SK-N-SH treated with all-trans-retinoic acid at 6 μM for 48 hours (cell line): ENCODE measurements around the gene BCO2.

Experiments
- ATAC-seq: fragments of 200-7000 bp; cut with Tn5 transposase; 3 replicates; pipeline ENCODE4 v1.9.1; 2020; ENCODE audit warnings: mild to moderate bottlenecking, moderate library complexity
- ARNTL ChIP-seq: fragments of 450-650 bp; formaldehyde crosslinking; IDR thresholded peaks from 2 replicates; pipeline ENCODE4 v1.5.0; 2020; ENCODE audit warnings: low read depth, mild to moderate bottlenecking, moderate library complexity, borderline replicate concordance
- BACH2 ChIP-seq: fragments of 250-450 bp; sonication (Bioruptor Pico); IDR thresholded peaks from 2 replicates; pipeline ENCODE4 v1.9.0; 2021; ENCODE audit warnings: mild to moderate bottlenecking, borderline replicate concordance
- CSDC2 ChIP-seq: fragments of 250-450 bp; sonication (Bioruptor Pico); IDR thresholded peaks from 2 replicates; pipeline ENCODE4 v1.5.0; 2020; ENCODE audit warnings: mild to moderate bottlenecking, moderate library complexity
- ESRRG ChIP-seq: fragments of 250-450 bp; sonication (Bioruptor Pico); IDR thresholded peaks from 2 replicates; pipeline ENCODE4 v1.6.1; 2021; ENCODE audit warnings: mild to moderate bottlenecking
- GLIS3 ChIP-seq: fragments of 250-450 bp; sonication (Bioruptor Pico); IDR thresholded peaks from 2 replicates; pipeline ENCODE4 v1.5.0; 2020; ENCODE audit warnings: mild to moderate bottlenecking, moderate library complexity
- ISL1 ChIP-seq: fragments of 250-450 bp; sonication (Bioruptor Pico); IDR thresholded peaks from 2 replicates; pipeline ENCODE4 v2.1.2; 2022; ENCODE audit warnings: mild to moderate bottlenecking, moderate library complexity
- OSR1 ChIP-seq: fragments of 250-450 bp; sonication (Bioruptor Pico); IDR thresholded peaks from 2 replicates; pipeline ENCODE4 v1.8.0; 2022; ENCODE audit warnings: moderate library complexity, mild to moderate bottlenecking, inconsistent platforms
- PPARA ChIP-seq: fragments of 250-450 bp; sonication (Bioruptor Pico); IDR thresholded peaks from 2 replicates; pipeline ENCODE4 v1.5.0; 2020; ENCODE audit warnings: mild to moderate bottlenecking, borderline replicate concordance
- RARB ChIP-seq: fragments of 250-450 bp; sonication (Bioruptor Pico); IDR thresholded peaks from 2 replicates; pipeline ENCODE4 v1.8.0; 2021; ENCODE audit warnings: mild to moderate bottlenecking, moderate library complexity
- SNAI2 ChIP-seq: fragments of 250-450 bp; sonication (Bioruptor Pico); IDR thresholded peaks from 2 replicates; pipeline ENCODE4 v1.5.0; 2020; ENCODE audit warnings: mild to moderate bottlenecking, moderate library complexity
- TCF4 ChIP-seq: fragments of 250-450 bp; sonication (Bioruptor Pico); IDR thresholded peaks from 2 replicates; pipeline ENCODE4 v1.8.0; 2021; ENCODE audit warnings: mild to moderate bottlenecking, moderate library complexity, borderline replicate concordance
- TOX ChIP-seq: fragments of 250-450 bp; sonication (Bioruptor Pico); IDR thresholded peaks from 2 replicates; pipeline ENCODE4 v1.8.0; 2021; ENCODE audit warnings: mild to moderate bottlenecking, moderate library complexity, borderline replicate concordance
- TSHZ2 ChIP-seq: fragments of 250-450 bp; sonication (Bioruptor Pico); IDR thresholded peaks from 2 replicates; pipeline ENCODE4 v1.5.0; 2020; ENCODE audit warnings: mild to moderate bottlenecking, moderate library complexity
- ZC3H10 ChIP-seq: fragments of 250-450 bp; sonication (Bioruptor Pico); IDR thresholded peaks from 2 replicates; pipeline ENCODE4 v1.5.1; 2021; ENCODE audit warnings: mild to moderate bottlenecking, moderate library complexity
- ZFP3 ChIP-seq: fragments of 250-450 bp; sonication (Bioruptor Pico); IDR thresholded peaks from 2 replicates; pipeline ENCODE4 v1.5.0; 2020; ENCODE audit warnings: mild to moderate bottlenecking, moderate library complexity
- ZFP30 ChIP-seq: fragments of 450-650 bp; formaldehyde crosslinking; IDR thresholded peaks from 2 replicates; pipeline ENCODE4 v1.5.0; 2022; ENCODE audit warnings: mild to moderate bottlenecking, moderate library complexity
- ZNF565 ChIP-seq: fragments of 450-650 bp; formaldehyde crosslinking; conservative IDR thresholded peaks from 2 replicates; pipeline ENCODE4 v1.5.0; 2020; ENCODE audit warnings: low read depth, mild to moderate bottlenecking, moderate library complexity
- ZNF70 ChIP-seq: fragments of 450-650 bp; formaldehyde crosslinking; IDR thresholded peaks from 2 replicates; pipeline ENCODE4 v1.5.0; 2020; ENCODE audit warnings: mild to moderate bottlenecking, moderate library complexity
- ZNF8 ChIP-seq: fragments of 450-650 bp; formaldehyde crosslinking; IDR thresholded peaks from 2 replicates; pipeline ENCODE4 v1.5.0; 2020; ENCODE audit warnings: mild to moderate bottlenecking, moderate library complexity
- TF ChIP-seq, protein P1 (sequence below): fragments of 250-450 bp; sonication (Bioruptor Pico); IDR thresholded peaks from 2 replicates; pipeline ENCODE4 v1.8.0; 2021; ENCODE audit warnings: low read depth, mild to moderate bottlenecking, moderate library complexity, borderline replicate concordance
- TF ChIP-seq, protein P2 (sequence below): fragments of 250-450 bp; sonication (Bioruptor Pico); IDR thresholded peaks from 2 replicates; pipeline ENCODE4 v1.5.1; 2021; ENCODE audit warnings: mild to moderate bottlenecking, moderate library complexity
- TF ChIP-seq, protein P3 (sequence below): fragments of 250-450 bp; sonication (Bioruptor Pico); IDR thresholded peaks from 2 replicates; pipeline ENCODE4 v1.5.1; 2020; ENCODE audit warnings: low read depth, mild to moderate bottlenecking, moderate library complexity
- TF ChIP-seq, protein P4 (sequence below): fragments of 250-450 bp; sonication (Bioruptor Pico); IDR thresholded peaks from 2 replicates; pipeline ENCODE4 v1.8.0; 2020; ENCODE audit warnings: mild to moderate bottlenecking, moderate library complexity, borderline replicate concordance

BCO2 gene

DNA sequence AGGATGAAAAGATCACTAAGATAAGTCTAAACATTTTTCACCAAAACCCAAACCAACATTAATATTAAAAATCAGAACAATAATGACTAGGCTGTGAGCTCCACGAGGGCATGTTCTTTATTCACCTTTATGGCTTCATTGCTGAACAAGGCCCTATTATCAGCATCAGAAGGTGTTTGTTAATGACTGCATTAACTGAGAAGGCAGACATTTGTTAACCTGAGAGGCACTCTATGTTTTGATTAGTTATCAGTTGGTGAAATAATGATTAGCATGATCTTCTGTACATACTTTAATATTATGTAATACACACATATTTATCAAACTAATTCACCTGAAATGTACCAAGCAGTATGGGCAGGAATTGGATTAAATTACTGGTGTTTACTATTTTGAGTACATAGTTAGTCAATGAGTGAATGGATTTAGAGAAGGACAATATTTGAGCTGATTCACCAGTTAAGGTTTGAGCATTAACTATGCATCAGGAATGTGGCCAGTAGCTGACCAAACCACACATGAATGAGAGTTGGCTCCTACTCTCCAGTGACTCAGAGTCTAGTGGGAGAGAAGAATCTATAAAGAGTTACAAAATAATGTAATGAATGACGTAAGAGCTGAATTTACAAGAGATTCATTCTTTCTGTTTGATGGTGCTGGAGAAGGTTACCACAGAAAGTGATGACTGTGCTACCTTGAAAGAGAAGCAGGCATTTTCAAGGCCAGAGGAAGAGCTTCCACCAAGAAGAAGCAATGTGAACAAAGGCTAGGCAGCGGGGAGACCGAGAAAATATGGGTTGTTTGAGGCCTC, 18.2 kb upstream of the BCO2 start:
- TF ChIP-seq, protein P1, sequence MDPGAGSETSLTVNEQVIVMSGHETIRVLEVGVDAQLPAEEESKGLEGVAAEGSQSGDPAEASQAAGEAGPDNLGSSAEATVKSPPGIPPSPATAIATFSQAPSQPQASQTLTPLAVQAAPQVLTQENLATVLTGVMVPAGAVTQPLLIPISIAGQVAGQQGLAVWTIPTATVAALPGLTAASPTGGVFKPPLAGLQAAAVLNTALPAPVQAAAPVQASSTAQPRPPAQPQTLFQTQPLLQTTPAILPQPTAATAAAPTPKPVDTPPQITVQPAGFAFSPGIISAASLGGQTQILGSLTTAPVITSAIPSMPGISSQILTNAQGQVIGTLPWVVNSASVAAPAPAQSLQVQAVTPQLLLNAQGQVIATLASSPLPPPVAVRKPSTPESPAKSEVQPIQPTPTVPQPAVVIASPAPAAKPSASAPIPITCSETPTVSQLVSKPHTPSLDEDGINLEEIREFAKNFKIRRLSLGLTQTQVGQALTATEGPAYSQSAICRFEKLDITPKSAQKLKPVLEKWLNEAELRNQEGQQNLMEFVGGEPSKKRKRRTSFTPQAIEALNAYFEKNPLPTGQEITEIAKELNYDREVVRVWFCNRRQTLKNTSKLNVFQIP (CRISPR knock-in tag) = no peak
- TF ChIP-seq, protein P2, sequence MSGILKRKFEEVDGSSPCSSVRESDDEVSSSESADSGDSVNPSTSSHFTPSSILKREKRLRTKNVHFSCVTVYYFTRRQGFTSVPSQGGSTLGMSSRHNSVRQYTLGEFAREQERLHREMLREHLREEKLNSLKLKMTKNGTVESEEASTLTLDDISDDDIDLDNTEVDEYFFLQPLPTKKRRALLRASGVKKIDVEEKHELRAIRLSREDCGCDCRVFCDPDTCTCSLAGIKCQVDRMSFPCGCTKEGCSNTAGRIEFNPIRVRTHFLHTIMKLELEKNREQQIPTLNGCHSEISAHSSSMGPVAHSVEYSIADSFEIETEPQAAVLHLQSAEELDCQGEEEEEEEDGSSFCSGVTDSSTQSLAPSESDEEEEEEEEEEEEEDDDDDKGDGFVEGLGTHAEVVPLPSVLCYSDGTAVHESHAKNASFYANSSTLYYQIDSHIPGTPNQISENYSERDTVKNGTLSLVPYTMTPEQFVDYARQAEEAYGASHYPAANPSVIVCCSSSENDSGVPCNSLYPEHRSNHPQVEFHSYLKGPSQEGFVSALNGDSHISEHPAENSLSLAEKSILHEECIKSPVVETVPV (CRISPR knock-in tag) = no peak
- TF ChIP-seq TCF4 = no peak
- TF ChIP-seq ZC3H10 (CRISPR knock-in tag) = no peak
- TF ChIP-seq ZFP30 (CRISPR knock-in tag) = no peak
- TF ChIP-seq RARB (CRISPR knock-in tag) = no peak
- TF ChIP-seq TOX (CRISPR knock-in tag) = no peak; the same call in 1 of the 2 replicates
- TF ChIP-seq OSR1 (CRISPR knock-in tag) = no peak
- TF ChIP-seq PPARA (CRISPR knock-in tag) = no peak
- TF ChIP-seq, protein P3, sequence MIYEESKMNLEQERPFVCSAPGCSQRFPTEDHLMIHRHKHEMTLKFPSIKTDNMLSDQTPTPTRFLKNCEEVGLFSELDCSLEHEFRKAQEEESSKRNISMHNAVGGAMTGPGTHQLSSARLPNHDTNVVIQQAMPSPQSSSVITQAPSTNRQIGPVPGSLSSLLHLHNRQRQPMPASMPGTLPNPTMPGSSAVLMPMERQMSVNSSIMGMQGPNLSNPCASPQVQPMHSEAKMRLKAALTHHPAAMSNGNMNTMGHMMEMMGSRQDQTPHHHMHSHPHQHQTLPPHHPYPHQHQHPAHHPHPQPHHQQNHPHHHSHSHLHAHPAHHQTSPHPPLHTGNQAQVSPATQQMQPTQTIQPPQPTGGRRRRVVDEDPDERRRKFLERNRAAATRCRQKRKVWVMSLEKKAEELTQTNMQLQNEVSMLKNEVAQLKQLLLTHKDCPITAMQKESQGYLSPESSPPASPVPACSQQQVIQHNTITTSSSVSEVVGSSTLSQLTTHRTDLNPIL (CRISPR knock-in tag) = peak; percentile 83; the same call in 1 of the 2 replicates
- TF ChIP-seq ZNF565 (CRISPR knock-in tag) = no peak
- TF ChIP-seq CSDC2 (CRISPR knock-in tag) = no peak
- 0 out of 2 replicates have a peak, but pooled peaks have one; percentile 39 for TF ChIP-seq ZFP3
- no peak for TF ChIP-seq ZNF70
- peak; percentile 82 for TF ChIP-seq ISL1 (CRISPR knock-in tag)
- no peak for TF ChIP-seq GLIS3 (CRISPR knock-in tag)
- TF ChIP-seq SNAI2 (CRISPR knock-in tag) = no peak
- TF ChIP-seq ZNF8 (CRISPR knock-in tag) = no peak
- no peak for TF ChIP-seq TSHZ2 (CRISPR knock-in tag)
- TF ChIP-seq, protein P4, sequence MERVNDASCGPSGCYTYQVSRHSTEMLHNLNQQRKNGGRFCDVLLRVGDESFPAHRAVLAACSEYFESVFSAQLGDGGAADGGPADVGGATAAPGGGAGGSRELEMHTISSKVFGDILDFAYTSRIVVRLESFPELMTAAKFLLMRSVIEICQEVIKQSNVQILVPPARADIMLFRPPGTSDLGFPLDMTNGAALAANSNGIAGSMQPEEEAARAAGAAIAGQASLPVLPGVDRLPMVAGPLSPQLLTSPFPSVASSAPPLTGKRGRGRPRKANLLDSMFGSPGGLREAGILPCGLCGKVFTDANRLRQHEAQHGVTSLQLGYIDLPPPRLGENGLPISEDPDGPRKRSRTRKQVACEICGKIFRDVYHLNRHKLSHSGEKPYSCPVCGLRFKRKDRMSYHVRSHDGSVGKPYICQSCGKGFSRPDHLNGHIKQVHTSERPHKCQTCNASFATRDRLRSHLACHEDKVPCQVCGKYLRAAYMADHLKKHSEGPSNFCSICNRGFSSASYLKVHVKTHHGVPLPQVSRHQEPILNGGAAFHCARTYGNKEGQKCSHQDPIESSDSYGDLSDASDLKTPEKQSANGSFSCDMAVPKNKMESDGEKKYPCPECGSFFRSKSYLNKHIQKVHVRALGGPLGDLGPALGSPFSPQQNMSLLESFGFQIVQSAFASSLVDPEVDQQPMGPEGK (CRISPR knock-in tag) = no peak
- TF ChIP-seq ESRRG (CRISPR knock-in tag) = no peak
- no peak for TF ChIP-seq BACH2 (CRISPR knock-in tag)
- no peak for TF ChIP-seq ARNTL
- peak; percentile 99 for ATAC-seq
